Endodermal cell (in vitro differentiated cells): Measurements from ENCODE around the gene SLC15A5. TPM values are rescaled to one million over a fixed set of nuclear protein-coding genes. Genes with fewer than 3 reads are reported as not detected.

ENCODE experiments used
- DNase-seq: peaks from one replicate; pipeline ENCODE4 v3.0.0-alpha.2; 2017
- H3K27ac ChIP-seq: 2 replicates; pipeline ENCODE4 v1.5.1; 2013; ENCODE audit warnings: mild to moderate bottlenecking, low read depth, low read length, moderate library complexity
- H3K27me3 ChIP-seq: 2 replicates; pipeline ENCODE4 v1.6.1; 2013; ENCODE audit warnings: mild to moderate bottlenecking, low read length, moderate library complexity; ENCODE audit not compliant: insufficient read depth, control insufficient read depth, poor library complexity, severe bottlenecking
- H3K36me3 ChIP-seq: 2 replicates; pipeline ENCODE4 v1.7.0; 2013; ENCODE audit warnings: mild to moderate bottlenecking, low read length, moderate library complexity; ENCODE audit not compliant: control insufficient read depth, insufficient read depth
- H3K4me1 ChIP-seq: one replicate; pipeline ENCODE4 v1.7.0; 2013; ENCODE audit warnings: low read length; ENCODE audit not compliant: control insufficient read depth, insufficient read depth
- H3K4me3 ChIP-seq: 2 replicates; pipeline ENCODE4 v1.5.1; 2013; ENCODE audit warnings: mild to moderate bottlenecking, low read length, moderate library complexity
- H3K9ac ChIP-seq: 2 replicates; pipeline ENCODE4 v1.6.1; 2013; ENCODE audit warnings: mild to moderate bottlenecking, low read length, moderate library complexity; ENCODE audit not compliant: poor library complexity, severe bottlenecking; ENCODE audit errors: extremely low read depth
- H3K9me3 ChIP-seq: 2 replicates; pipeline ENCODE4 v1.6.1; 2013; ENCODE audit warnings: mild to moderate bottlenecking, low read length, moderate library complexity; ENCODE audit not compliant: control insufficient read depth
- H3K27ac Mint-ChIP-seq: 2 replicates; pipeline ENCODE4 v1.8.0; 2020; ENCODE audit warnings: mixed read lengths
- H3K27me3 Mint-ChIP-seq: 2 replicates; pipeline ENCODE4 v1.8.0; 2021; ENCODE audit warnings: mild to moderate bottlenecking, mixed read lengths; ENCODE audit not compliant: insufficient read depth
- H3K36me3 Mint-ChIP-seq: 2 replicates; pipeline ENCODE4 v1.8.0; 2020; ENCODE audit warnings: low read depth, mixed read lengths
- H3K4me1 Mint-ChIP-seq: 2 replicates; pipeline ENCODE4 v1.8.0; 2020; ENCODE audit warnings: mixed read lengths
- H3K4me3 Mint-ChIP-seq: 2 replicates; pipeline ENCODE4 v1.8.0; 2020; ENCODE audit warnings: mild to moderate bottlenecking, moderate library complexity, mixed read lengths
- H3K9me3 Mint-ChIP-seq: 2 replicates; pipeline ENCODE4 v1.8.0; 2020; ENCODE audit warnings: mild to moderate bottlenecking, mixed read lengths
- CTCF ChIP-seq: fragments of 200-600 bp; sonication (generic); conservative IDR thresholded peaks from 2 replicates; pipeline ENCODE4 v1.5.0; 2021; ENCODE audit warnings: antibody characterized with exemption, mild to moderate bottlenecking
- WGBS, 2 experiments: methylation state at CpG; one replicate each; pipeline versions ENCODE4 v1.1.5 to v1.1.7; 2013; ENCODE audit warnings: missing lambda C conversion rate in 2 of 2, mixed read lengths in 1 of 2; ENCODE audit not compliant: insufficient coverage in 1 of 2, insufficient read length in 1 of 2; 5-methylcytosine and 5-hydroxymethylcytosine counted together
- total RNA-seq, 2 donors: library from RNA; stranded (reverse); fragmentation: NEBNext Ultra II Directional in 1 of 2; extraction: Animal tissue kit (Norgen Biotek cat#: 25700) in 1 of 2; gene quantifications; 2 replicates in 1 of 2; 3 replicates in 1 of 2; pipeline ENCODE4 v1.2.1, GENCODE V29; 2021

SLC15A5 gene
- total RNA-seq, 2 donors from 2014 or later, result not detected

GRCh38 chr12:16310934-16311333 lies 33.4 kb upstream of the SLC15A5 start:
- no peaks in the 10 kb centered on the region for H3K4me1 ChIP-seq
- H3K9me3 ChIP-seq, result peaks cover 21% of the 10 kb centered on the region
- Mint-ChIP-seq H3K4me3 (no peak overlapping the region), H3K9me3 (peaks cover 13% of the 10 kb centered on the region), H3K27me3 (no peaks in the 10 kb centered on the region), H3K27ac (no peak overlapping the region), H3K4me1 (no peaks in the 10 kb centered on the region), H3K36me3 (no peaks in the 10 kb centered on the region)
- H3K4me3 ChIP-seq, result no peak overlapping the region
- no peak for TF ChIP-seq CTCF
- no peaks in the 10 kb centered on the region for H3K27me3 ChIP-seq
- no peak overlapping the region for H3K9ac ChIP-seq
- DNase-seq, result no peak
- H3K36me3 ChIP-seq, result no peaks in the 10 kb centered on the region
- 93 to 100% methylated on average over 1 of the region's 1 CpG for WGBS, 2 experiments
- H3K27ac ChIP-seq, result no peak overlapping the region

GRCh38 chr12:16307856-16308475 lies 30.5 kb upstream of the SLC15A5 start:
- TF ChIP-seq CTCF, result no peak
- peaks cover 21% of the 10 kb centered on the region for H3K9me3 ChIP-seq
- H3K9ac ChIP-seq, result no peak overlapping the region
- no peak for DNase-seq
- H3K4me1 Mint-ChIP-seq, result no peaks in the 10 kb centered on the region
- no peak overlapping the region for H3K4me3 ChIP-seq
- no peak overlapping the region for H3K4me3 Mint-ChIP-seq
- H3K27ac ChIP-seq, result no peak overlapping the region
- H3K27ac Mint-ChIP-seq, result no peak overlapping the region
- H3K27me3 Mint-ChIP-seq, result no peaks in the 10 kb centered on the region
- WGBS, 2 experiments, result 94 to 97% methylated on average over 3 of the region's 3 CpGs
- H3K27me3 ChIP-seq, result no peaks in the 10 kb centered on the region
- no peaks in the 10 kb centered on the region for H3K36me3 Mint-ChIP-seq
- peaks cover 16% of the 10 kb centered on the region for H3K9me3 Mint-ChIP-seq
- H3K36me3 ChIP-seq, result no peaks in the 10 kb centered on the region
- H3K4me1 ChIP-seq, result no peaks in the 10 kb centered on the region

- Mint-ChIP-seq H3K36me3 (no peaks in the 10 kb centered on the region), H3K4me1 (peaks cover 9% of the 10 kb centered on the region), H3K27me3 (no peaks in the 10 kb centered on the region), H3K4me3 (no peak overlapping the region), H3K9me3 (peaks cover 8% of the 10 kb centered on the region), H3K27ac (no peak overlapping the region)
- Histone ChIP-seq H3K9ac (no peak overlapping the region), H3K27ac (no peak overlapping the region), H3K9me3 (peaks cover 10% of the 10 kb centered on the region), H3K27me3 (no peaks in the 10 kb centered on the region), H3K4me1 (no peaks in the 10 kb centered on the region), H3K4me3 (no peak overlapping the region), H3K36me3 (no peaks in the 10 kb centered on the region)
- 74% methylated on average over 2 of the region's 2 CpGs; no CpG with 5 or more reads in 1 of the 2 experiments for WGBS, 2 experiments
- TF ChIP-seq CTCF, result no peak
- no peak for DNase-seq
Observed at GRCh38 chr12:16303939-16304338, 26.5 kb upstream of the SLC15A5 start.
